ENCODE data around the gene CCDC12.

CCDC12 gene

DNA sequence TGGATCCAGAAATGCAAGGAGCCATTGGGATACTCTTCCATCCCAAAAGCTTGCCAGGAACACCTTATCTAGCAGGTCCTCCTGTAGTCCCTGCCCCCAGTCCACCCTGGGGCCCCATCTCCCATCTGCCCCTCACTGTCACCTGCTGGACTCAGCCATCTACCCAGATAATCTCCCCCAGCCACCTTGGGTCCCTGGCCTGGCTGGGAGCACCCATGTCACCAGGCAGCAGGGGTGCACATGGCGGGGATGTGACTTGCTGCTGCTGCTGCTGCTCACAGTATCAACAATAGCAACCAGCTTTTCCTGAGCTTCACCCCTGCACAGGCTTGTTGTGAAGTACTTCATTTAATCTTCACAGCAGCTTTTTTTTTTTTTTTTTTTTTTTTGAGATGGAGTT lies 86.4 kb downstream of the CCDC12 start:
- no peak for TF ChIP-seq ZFX (IDR thresholded peaks at IDR 0.05)
- TF ChIP-seq, protein P1, sequence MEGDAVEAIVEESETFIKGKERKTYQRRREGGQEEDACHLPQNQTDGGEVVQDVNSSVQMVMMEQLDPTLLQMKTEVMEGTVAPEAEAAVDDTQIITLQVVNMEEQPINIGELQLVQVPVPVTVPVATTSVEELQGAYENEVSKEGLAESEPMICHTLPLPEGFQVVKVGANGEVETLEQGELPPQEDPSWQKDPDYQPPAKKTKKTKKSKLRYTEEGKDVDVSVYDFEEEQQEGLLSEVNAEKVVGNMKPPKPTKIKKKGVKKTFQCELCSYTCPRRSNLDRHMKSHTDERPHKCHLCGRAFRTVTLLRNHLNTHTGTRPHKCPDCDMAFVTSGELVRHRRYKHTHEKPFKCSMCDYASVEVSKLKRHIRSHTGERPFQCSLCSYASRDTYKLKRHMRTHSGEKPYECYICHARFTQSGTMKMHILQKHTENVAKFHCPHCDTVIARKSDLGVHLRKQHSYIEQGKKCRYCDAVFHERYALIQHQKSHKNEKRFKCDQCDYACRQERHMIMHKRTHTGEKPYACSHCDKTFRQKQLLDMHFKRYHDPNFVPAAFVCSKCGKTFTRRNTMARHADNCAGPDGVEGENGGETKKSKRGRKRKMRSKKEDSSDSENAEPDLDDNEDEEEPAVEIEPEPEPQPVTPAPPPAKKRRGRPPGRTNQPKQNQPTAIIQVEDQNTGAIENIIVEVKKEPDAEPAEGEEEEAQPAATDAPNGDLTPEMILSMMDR (conservative IDR thresholded peaks at IDR 0.05), result no peak
- no peak overlapping the region for H3K27ac ChIP-seq

DNA sequence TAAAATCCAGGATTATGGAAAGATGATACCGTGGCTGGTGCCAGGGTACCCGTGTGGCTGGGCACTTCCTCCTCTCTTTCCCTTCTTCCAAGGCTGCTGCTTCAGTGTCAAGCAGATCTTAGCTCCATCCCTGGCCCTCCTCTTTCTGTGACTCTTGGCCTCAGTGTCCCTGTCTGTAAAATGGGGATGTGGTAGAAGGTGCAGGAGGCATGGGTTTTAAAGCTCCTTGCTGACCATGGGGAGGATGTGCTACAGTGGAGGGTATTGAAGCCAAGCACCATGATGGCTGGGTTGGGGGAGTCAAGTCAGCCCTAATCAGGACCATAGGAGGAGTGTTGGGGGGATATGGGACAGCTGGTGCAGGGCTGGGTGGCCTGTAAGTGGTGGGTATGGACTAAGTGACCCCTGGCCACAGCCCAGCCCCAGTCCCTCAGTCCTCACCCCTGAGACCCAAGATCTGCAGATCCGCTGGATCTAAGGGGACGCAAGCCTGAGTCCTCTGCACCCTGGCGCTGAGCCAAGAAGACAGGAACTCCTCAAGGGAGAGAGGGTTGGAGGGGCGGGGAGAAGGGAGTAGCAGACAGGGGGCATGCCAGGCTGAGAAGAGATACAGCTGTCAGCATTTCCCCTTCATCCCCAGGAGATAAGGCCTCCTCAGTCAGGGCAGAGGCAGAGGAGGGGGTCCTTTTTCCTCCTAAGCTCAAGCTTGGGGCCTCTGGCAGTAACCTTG lies 87.0 kb downstream of the CCDC12 start:
- H3K27ac ChIP-seq, result no peak overlapping the region
- TF ChIP-seq, protein P1 (conservative IDR thresholded peaks at IDR 0.05), result no peak
- no peak for TF ChIP-seq ZFX (IDR thresholded peaks at IDR 0.05)

DNA sequence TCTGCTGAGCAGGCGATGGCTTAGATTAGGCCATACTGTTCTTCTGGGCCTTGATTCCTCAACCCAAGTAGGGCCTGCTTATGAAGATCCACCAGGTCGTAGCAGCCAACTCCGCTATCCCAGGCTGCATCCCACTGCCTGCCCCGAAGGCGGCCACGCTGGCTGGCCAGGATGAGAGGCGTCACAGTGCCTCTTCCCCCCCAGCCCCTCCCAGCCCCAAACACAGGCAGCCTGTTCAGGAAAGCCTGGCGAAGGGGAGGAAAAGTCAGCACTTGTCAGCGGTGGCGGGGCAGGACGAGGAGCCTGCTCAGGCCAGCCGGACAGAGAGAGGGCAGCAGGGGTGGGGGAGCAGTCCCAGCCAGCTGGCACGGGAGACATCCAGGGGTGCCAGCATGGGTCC lies 87.8 kb downstream of the CCDC12 start:
- H3K27ac ChIP-seq, result no peak overlapping the region
- TF ChIP-seq, protein P1 (conservative IDR thresholded peaks at IDR 0.05), result no peak
- no peak for TF ChIP-seq ZFX (IDR thresholded peaks at IDR 0.05)

DNA sequence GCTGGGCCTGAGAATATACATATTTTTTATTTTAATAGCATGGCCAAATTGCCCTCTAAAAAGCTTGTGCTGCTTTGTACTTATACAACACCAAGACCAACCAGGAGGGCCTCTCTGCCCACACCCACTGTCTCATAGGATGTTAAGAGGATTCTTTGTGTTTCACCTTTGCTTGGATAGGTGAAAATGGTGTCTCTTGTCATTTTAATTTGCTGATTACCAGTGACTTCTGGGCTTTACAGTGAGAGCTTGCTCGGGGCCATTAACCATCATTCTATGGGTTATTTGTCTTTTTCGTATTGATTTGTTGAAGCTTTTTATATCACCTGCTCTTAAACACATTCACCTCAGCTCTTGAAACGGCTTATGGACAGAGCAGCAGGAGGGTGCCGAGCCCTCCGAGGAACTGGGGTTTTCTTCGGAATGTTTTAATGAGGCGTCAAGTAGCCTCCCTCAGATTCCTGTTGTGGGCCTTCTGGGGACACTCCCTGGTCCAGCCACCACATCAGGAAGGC lies 88.5 kb downstream of the CCDC12 start:
- no peak overlapping the region for H3K27ac ChIP-seq

DNA sequence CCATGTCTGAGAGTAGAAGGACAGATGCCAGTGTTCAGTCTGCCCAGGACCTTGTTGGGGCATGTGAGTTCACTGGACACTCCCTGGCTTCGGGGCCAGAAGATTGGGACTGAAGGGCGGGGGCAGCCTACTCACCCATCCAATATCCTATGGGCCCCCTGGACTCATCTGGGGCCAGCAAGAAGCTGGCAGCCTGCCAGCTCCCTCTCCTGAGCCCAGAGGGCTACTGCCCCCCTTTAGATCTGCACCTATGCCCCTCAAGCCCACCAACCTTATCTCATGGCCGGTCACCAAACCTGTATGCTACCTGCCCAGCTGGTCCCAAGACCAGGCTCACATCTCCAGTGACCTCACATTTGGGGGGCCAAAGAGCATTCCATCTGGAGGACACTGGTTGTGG lies 90.9 kb downstream of the CCDC12 start:
- TF ChIP-seq, protein P1 (conservative IDR thresholded peaks at IDR 0.05), result no peak

More for the DNA sequence above, 88.5 kb downstream of the CCDC12 start:
- TF ChIP-seq ZFX (IDR thresholded peaks at IDR 0.05), result no peak
- TF ChIP-seq, protein P1 (conservative IDR thresholded peaks at IDR 0.05), result no peak

DNA sequence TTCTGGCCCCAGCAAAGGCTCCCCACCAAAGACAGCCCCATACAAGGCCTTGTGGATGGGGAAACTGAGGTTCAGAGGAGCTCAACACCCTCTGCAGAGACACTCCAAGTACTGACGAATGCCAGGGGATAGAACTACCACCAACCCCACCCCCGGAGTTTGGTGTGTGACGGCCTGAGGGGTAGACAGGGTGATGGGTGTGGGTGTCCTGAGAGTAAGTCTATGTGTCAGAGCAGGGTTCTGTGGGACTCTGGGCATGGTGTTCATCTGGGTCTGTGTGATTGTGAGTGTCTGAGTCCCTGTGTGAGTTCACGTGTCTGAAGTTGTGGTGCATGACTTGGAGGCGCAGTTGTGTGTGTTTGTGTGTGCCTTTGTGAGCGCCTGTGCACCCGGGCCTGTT lies 91.6 kb downstream of the CCDC12 start:
- H3K27ac ChIP-seq, result no peak overlapping the region
- TF ChIP-seq, protein P1 (conservative IDR thresholded peaks at IDR 0.05), result no peak
- TF ChIP-seq ZFX (IDR thresholded peaks at IDR 0.05), result no peak

More for the DNA sequence above, 90.9 kb downstream of the CCDC12 start:
- no peak overlapping the region for H3K27ac ChIP-seq

DNA sequence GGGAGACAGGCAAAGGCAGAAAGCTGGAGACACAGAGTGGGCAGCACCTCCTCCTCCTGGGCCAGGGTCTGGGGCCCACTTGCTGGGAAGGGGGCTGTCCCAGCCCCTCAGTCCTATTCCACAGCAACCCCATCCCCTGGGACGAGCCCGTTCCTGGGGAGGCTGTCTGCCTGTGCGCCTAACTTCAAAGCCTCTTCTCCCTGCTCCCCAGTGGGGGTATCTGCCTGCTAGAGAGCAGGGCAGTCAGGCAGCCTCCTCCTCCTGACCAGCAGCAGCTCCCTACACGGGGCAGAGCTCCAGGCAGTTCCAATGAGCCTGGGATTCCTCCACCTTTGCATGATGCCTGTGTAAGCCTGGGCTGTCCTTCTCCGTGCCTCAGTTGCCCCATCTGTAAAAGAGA lies 92.1 kb downstream of the CCDC12 start:
- H3K27ac ChIP-seq, result no peak overlapping the region
- TF ChIP-seq, protein P1 (conservative IDR thresholded peaks at IDR 0.05), result no peak
- TF ChIP-seq ZFX (IDR thresholded peaks at IDR 0.05), result no peak
